LNCaP clone FGC (cell line): ENCODE data around the gene GPR42.

ENCODE experiments used
- DNase-seq: peaks from one replicate; pipeline ENCODE4 v3.0.0-alpha.2; 2011; ENCODE audit warnings: low read depth
- H3K4me3 ChIP-seq: 2 replicates; pipeline ENCODE4 v1.5.1; 2011; ENCODE audit warnings: mild to moderate bottlenecking, low read depth, low read length, control low read depth
- TF ChIP-seq, protein P1 (sequence below): IDR thresholded peaks from 2 replicates; pipeline ENCODE4 v1.5.1; 2012; ENCODE audit warnings: mild to moderate bottlenecking; ENCODE audit not compliant: control insufficient read depth, insufficient read depth; ENCODE audit errors: extremely low read depth

The GPR42 gene

GRCh38 chr19:35408284-35409171 is 37.7 kb downstream of the GPR42 start:
- TF ChIP-seq, protein P1, sequence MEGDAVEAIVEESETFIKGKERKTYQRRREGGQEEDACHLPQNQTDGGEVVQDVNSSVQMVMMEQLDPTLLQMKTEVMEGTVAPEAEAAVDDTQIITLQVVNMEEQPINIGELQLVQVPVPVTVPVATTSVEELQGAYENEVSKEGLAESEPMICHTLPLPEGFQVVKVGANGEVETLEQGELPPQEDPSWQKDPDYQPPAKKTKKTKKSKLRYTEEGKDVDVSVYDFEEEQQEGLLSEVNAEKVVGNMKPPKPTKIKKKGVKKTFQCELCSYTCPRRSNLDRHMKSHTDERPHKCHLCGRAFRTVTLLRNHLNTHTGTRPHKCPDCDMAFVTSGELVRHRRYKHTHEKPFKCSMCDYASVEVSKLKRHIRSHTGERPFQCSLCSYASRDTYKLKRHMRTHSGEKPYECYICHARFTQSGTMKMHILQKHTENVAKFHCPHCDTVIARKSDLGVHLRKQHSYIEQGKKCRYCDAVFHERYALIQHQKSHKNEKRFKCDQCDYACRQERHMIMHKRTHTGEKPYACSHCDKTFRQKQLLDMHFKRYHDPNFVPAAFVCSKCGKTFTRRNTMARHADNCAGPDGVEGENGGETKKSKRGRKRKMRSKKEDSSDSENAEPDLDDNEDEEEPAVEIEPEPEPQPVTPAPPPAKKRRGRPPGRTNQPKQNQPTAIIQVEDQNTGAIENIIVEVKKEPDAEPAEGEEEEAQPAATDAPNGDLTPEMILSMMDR: no peak
- no peak for DNase-seq
- H3K4me3 ChIP-seq: no peak overlapping the region

- no peak overlapping the region for H3K4me3 ChIP-seq
- no peak for DNase-seq
- TF ChIP-seq, protein P1: no peak
Measured at GRCh38 chr19:35409191-35409590, 38.3 kb downstream of the GPR42 start.

GRCh38 chr19:35410487-35410886 is 39.6 kb downstream of the GPR42 start:
- DNase-seq: no peak
- H3K4me3 ChIP-seq: no peak overlapping the region
- TF ChIP-seq, protein P1: no peak

DNA sequence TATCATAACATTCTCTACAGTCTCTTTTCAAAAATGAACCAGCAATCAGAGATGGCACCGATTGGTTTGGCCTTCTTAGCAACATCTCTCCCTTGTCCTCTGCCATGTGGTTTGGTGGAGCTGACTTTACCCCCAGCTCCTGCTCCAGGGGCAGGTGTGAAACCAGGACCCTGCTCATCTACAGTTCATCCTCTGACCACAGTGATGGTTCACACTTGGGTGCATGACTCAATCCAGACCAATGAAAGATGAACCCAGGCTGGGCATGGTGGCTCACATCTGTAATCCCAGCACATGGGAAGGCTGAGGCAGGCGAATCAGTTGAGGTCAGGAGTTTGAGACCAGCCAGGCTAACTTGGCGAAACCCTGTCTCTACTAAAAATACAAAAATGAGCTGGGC is 43.6 kb downstream of the GPR42 start:
- no peak overlapping the region for H3K4me3 ChIP-seq
- DNase-seq: no peak
- TF ChIP-seq, protein P1: no peak

GRCh38 chr19:35416331-35416730 is 45.5 kb downstream of the GPR42 start:
- TF ChIP-seq, protein P1: no peak
- no peak overlapping the region for H3K4me3 ChIP-seq
- no peak for DNase-seq

GRCh38 chr19:35417278-35417677 is 46.4 kb downstream of the GPR42 start:
- no peak overlapping the region for H3K4me3 ChIP-seq
- TF ChIP-seq, protein P1: no peak
- no peak for DNase-seq
